Right kidney (tissue), 1 donor: ENCODE measurements around the gene OR10H1.
"Not testable (repeated sequence)": the region's sequence is repeated elsewhere in the genome, so short reads cannot be mapped to it uniquely, and the experiment has no call there.

Experiments
- DNase-seq: peaks from one replicate; pipeline ENCODE4 v3.0.0-alpha.2; 2016

OR10H1 gene

GRCh38 chr19:15774159-15774558, 41.3 kb downstream of the OR10H1 start:
- not testable (repeated sequence) for DNase-seq

DNA sequence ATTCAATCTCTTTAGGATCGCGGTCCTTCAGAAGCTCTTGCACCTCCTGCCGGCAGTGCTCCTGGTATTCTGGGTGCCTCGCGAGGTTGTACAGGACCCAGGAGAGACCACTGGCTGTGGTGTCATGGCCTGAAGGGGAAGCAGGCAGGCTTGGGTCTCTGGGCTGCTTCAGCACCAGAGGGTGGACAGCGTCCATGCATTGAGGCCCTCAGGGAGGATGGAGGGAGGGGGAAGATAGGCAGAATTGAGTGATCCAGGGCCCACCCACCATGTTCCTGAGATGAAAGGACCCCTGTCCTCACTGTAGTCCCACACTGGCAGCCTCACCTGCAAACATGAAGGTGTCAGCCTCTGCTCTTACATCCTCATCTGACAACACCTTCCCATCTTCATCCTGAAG, 45.9 kb downstream of the OR10H1 start:
- no peak for DNase-seq

DNA sequence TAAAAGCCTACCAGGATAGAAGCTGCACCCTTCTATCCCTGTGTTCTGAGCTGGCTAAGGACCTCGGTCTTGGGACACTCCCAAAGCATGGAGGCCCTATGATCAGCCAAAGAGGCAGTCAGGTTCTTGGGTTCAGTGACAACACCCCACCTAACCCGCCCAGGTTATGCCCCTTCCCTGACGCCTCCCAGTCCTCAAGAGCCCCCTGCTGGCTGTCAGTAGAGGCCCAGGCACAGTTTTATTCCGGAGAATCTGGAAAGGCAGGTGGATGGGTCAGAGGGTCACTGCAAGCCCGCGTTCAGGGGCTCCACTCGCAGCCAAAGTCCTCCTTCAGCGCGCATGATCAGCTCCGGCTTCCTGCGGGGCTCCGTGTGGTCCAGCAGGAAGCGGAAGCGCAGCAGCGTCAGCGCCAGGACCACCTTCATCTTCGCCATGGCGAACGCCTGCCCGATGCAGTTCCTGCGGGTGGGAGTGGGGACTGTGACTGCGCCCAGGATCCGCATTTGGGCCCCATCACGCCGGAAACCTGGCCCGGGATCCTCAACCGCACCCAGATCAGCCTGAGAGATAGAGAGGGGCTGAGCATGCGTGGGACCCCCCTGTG, 55.4 kb downstream of the OR10H1 start:
- no peak for DNase-seq

DNA sequence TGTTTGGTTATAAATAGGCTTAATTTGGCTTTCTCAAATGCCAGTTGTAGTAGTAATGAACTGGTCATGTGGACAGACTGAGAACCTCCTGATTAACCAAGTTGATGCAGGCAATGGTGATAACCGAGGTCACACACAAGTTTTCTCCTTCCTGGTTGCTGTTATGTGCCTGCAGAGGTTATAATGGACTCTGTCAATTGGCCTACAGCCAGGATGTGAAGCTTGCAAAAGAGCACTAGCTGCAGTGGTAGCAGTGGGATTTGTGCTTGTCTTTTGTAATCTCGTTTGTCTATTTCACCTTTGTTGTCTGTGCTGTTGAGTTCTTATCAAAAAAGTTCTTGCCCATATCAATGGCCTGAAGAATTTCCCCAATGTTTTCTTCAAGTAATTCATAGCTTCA, 57.1 kb downstream of the OR10H1 start:
- DNase-seq = no peak
